ENCODE results near the gene PDIA6.
"Not testable (repeated sequence)": the region's sequence is repeated elsewhere in the genome, so short reads cannot be mapped to it uniquely, and the experiment has no call there.

GRCh38 chr2:10805990-10806389 lies 6.6 kb downstream of the PDIA6 start:
- TF ChIP-seq, protein P1, sequence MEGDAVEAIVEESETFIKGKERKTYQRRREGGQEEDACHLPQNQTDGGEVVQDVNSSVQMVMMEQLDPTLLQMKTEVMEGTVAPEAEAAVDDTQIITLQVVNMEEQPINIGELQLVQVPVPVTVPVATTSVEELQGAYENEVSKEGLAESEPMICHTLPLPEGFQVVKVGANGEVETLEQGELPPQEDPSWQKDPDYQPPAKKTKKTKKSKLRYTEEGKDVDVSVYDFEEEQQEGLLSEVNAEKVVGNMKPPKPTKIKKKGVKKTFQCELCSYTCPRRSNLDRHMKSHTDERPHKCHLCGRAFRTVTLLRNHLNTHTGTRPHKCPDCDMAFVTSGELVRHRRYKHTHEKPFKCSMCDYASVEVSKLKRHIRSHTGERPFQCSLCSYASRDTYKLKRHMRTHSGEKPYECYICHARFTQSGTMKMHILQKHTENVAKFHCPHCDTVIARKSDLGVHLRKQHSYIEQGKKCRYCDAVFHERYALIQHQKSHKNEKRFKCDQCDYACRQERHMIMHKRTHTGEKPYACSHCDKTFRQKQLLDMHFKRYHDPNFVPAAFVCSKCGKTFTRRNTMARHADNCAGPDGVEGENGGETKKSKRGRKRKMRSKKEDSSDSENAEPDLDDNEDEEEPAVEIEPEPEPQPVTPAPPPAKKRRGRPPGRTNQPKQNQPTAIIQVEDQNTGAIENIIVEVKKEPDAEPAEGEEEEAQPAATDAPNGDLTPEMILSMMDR (IDR thresholded peaks at IDR 0.05), result not testable (repeated sequence)
- TF ChIP-seq POLR2A (IDR thresholded peaks at IDR 0.05), result not testable (repeated sequence)
